DMS 273 (cell line): ENCODE measurements around the gene BEND7.
A peak's percentile ranks its signal among the peaks of the same experiment; 100 is the strongest.
"Not testable (repeated sequence)": the region's sequence is repeated elsewhere in the genome, so short reads cannot be mapped to it uniquely, and the experiment has no call there.

Source experiments
- DNase-seq: peaks from one replicate; lab custom pipeline; 2025; ENCODE audit not compliant: unreplicated experiment; lab: John Stamatoyannopoulos, UW

BEND7 gene, protein sequence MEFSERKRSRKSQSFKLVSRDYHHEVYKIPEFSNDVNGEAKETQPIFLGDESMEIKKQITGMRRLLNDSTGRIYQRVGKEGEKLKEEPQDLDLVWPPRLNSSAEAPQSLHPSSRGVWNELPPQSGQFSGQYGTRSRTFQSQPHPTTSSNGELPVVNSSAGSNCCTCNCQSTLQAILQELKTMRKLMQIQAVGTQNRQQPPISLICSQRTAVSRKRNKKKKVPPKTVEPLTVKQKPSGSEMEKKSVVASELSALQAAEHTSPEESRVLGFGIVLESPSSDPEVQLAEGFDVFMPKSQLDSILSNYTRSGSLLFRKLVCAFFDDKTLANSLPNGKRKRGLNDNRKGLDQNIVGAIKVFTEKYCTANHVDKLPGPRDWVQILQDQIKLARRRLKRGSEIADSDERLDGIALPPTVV

DNA sequence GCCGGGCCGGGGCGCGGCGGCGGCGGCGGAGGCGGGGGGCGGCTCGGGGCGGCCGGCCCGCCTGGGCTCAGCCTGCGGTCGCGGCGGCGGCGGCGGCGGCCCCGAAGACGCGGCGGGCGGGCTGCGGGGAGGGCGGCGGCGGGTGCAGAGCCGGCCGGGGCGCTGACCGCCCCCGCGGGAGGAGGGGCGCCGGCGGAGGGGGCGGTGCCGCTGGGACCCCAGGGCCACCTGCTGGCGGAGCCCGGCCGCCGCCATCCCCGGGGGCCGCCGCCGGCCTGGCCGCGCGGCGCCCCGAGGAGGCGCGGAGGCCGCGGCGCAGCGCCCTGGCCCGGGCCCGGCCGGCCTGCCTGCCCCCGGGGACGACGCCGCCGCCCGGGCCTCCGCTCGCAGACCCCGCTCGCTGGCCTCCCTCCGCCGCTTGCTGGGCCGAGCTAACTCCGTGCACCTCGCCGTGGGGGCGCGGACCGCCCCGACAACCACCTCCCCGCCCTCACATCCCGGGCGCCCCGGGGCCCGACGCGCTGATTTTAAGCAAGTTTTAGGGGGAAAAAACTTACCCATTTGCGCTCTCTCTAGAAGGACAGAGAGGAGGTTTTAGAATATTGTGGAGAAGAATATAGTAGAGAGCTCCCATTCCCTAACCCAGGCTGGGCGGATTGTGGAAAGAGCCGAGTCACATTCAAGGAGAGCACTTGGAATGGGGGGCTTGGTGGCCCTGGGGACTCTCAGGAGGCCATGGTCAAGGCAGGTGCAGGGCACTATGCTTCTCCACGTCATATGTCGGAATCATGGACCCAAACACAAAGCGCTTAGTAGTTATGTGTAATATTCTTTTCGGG is at the start of gene BEND7:
TSS of gene BEND7 (minus strand) at position 140 of the 839 bp plus-strand sequence. CDS start 481 bp downstream, outside the sequence.
- peak; percentile 68 for DNase-seq

DNA sequence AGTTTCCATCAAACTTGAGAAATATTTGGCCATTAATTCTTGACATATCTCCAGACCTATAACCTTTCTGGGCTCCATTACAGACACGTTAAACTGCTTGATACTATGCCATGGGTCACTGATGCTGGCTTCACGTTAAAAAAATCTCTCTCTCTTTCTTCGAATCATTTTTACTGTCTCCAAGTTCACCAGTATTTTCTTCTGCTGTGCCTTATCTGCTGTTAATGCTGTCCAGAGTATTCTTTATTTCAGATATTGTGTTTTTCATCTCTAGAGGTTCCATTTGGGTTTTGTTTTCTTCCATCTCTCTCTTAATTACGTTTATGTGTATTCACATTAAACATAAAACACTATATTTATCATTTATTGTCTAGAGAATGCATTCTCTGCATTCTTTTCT is 45.1 kb upstream of the BEND7 start:
- no peak for DNase-seq

DNA sequence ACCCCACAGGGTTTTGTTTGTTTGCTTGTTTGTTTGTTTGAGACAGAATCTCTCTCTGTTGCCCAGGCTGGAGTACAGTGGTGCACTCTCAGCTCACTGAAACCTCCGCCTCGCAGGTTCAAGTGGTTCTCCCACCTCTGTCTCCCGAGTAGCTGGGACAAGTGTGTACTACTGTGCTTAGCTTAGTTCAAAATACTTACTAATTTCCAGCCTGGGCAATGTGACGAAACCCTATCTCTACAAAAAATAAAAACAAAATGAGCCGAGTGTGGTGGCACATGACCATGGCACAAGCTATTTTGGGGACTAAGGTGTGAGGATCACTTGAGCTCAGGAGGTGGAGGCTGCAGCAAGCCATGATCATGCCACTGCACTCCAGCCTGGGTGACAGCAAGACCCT is 42.7 kb upstream of the BEND7 start:
- DNase-seq = no peak

DNA sequence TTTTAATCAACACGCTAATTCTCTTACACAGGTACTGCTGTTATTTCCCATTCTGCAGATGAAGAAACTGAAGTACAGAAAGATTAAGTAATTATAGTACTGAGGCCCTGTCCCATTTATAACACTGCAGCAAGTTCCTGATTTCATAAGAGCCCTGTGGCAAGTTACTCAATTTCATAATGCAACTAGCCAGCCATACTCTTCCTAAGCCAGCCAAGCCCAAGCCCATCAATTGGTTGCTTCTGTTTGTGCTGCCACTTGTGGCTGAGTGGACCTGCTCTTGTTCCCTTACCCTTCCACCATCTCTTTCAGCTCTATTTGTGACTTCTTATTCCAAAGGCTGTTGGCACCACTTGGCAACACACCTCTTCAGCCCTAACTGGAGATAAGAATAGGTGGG is 38.2 kb upstream of the BEND7 start:
- no peak for DNase-seq

DNA sequence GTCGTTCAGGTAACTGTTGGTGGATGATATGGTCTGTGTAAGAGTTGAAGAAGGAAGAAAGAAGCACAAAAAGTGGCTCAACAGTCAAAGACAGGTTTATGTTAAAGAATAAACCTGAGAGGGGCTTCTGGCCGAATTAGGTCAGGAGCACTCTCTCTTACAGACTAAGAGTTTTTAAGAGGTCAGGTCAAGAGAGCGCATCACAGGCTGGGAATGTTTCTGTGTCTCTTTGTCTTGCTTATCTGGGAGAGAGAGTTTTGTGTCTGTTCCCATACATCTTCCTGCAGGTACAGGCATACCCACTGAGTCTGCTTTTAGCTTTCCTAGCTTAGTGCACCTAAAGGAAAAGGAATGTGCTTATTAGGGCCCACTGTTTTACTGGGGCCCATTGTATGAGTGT is 35.8 kb upstream of the BEND7 start:
- no peak for DNase-seq

DNA sequence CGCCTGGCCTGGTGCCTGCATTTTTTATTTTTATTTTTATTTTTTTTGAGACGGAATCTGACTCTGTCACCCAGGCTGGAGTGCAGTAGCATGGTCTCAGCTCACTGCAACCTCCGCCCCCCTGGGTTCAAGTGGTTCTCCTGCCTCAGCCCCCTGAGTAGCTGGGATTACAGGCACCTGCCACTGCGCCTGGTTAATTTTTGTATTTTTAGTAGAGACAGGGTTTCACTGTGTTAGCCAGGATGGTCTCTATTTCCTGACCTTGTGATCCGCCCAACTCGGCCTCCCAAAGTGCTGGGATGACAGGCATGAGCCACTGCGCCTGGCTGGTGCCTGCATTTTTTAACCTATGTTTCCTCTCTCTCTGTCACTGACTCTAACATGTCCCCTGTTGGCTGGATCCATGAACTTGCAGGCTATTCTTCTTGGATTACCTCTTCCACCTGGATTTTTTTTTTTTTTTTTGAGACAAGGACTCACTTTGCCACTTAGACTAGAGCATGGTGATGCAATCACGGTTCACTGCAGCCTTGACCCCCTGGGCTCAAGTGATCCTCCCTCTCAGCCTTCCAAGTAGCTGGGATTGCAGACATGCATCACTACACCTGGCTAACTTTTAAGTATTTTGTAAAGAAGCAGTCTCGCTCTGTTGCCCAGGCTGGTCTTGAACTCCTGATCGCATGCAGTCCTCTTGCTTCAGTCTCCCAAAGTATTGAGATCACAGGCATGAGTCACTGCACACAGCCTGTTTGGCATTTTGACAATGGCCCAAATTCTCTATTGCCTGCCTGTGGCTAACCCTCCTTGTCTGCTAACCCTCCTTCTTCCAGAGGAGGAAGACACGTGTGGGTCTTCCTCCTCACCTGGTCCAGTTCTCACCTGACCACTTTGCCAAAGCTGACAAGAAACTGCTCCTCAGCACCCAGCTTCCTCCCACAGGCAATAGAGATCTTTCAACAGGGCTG is 34.9 kb upstream of the BEND7 start:
- DNase-seq = no peak

DNA sequence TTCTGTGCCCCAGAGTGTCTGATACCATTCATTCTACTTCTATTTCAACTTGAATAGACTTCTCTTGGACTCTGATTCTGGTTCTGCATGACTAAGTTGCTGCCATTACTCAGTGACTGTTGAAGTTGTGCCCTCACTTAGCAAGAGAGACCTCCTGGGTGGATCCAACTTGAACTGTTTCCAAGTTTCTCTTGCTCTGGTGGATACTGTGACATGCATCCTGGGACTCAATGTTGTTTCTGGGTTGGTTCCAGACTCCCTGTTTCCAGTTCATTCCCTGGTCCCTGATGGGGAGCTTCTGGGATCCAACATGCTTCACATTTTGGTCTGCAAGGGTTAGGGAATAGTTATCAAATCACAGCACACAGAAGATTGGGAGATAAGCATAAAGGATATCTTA is 31.8 kb upstream of the BEND7 start:
- peak; percentile 9 for DNase-seq

DNA sequence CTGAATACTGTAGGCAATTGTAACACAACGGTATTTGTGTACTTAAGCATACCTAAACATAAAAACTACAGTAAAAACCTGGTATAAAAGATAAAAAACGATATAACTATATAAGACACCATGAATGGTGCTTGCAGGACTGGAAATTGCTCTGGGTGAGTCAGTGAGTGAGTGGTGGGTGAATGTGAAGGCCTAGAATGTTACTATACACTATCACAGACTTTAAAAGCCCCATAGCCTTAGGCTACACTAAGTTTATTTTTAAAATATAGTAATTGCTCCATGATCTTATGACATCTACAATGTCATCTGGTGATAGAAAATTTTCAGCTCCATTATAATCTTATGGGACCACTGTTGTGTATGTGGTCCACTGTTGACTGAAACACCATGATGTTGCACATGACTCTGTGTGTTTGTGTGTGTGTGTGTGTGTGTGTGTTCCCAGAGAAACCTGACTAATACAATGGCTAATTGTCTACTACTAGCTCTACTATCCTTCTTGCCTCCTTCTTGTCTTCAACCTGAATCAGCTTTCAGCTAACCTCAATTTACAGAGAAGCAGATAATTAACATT is 30.4 kb upstream of the BEND7 start:
- no peak for DNase-seq

DNA sequence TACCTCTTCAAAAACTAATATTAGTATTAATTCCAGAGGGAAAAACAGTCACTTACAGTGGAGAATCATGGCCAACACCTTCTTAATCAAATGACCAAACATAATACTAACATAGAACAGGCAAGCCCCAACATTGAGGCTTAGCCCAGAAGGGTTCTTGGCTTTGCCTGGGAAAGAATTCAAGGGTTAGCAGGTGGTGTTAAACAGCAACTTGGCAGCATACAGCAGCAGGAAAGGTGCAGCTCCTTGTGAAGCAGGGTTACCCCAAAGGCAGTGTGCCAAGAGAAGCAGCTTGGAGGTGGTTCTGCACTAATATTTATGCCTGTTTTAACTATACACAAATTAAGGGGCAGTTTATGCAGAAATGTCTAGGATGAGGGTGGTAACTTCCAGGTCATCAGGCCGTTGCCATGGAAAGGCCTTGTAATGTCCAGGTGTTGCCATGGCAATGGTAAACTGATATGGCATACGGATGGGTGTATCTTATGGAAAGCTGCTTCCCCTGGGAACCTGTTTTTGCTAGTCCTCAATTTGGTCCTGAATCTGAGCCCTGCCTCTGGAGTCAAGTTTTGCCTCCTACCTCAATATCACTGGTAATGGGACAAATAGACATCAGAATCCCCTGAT is 27.2 kb upstream of the BEND7 start:
- DNase-seq = peak; percentile 94

DNA sequence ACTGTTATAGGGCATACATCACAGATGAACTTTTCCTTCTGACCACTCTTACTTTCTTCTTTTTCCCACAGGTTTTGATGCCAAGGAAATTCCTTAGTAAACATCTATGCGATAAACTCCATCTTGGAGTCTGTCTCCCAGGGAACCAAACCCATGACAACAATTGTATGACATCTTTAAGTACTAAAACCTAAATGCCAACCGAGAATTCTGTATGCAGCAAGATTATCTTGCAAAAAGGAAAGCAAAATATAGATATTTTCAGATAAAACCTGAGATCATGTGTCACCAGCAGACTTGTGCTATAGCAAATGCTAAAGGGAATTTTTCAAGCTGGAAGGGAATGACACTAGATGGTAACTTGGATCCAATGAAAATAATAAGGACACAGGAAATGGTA is 22.0 kb upstream of the BEND7 start:
- DNase-seq = no peak

DNA sequence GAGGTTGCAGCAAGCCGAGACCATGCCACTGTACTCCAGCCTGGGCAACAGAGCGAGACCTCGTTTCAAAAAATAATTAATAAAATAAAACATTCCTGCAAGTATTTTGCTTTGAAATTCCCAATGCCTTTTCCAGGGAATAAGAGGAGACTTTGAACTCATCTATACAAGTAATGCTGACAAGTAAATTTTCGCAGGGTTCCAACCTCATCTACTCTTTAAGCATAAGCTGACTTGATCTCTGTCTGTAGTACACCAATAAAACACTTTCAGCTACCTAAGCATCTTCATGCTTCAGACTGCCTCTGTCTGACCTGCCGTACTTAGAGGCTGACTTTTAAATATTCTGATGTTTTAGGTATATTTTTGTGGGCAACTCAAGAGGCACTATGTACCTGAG is 13.7 kb upstream of the BEND7 start:
- no peak for DNase-seq

DNA sequence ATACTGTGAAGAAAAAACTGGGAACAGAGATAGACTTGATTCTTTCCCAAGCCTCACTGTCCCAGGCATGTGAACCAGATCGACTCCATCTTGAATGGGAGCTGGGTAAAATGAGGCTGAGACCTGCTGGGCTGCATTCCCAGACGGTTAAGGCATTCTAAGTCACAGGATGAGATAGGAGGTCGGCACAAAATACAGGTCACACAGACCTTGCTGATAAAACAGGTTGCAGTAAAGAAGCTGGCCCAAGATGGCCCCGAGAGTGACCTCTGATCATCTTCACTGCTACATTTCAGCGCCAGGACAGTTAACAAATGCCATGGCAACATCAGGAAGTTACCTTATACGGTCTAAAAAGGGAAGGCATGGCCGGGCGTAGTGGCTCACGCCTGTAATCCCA is 9.2 kb upstream of the BEND7 start:
- not testable (repeated sequence) for DNase-seq

DNA sequence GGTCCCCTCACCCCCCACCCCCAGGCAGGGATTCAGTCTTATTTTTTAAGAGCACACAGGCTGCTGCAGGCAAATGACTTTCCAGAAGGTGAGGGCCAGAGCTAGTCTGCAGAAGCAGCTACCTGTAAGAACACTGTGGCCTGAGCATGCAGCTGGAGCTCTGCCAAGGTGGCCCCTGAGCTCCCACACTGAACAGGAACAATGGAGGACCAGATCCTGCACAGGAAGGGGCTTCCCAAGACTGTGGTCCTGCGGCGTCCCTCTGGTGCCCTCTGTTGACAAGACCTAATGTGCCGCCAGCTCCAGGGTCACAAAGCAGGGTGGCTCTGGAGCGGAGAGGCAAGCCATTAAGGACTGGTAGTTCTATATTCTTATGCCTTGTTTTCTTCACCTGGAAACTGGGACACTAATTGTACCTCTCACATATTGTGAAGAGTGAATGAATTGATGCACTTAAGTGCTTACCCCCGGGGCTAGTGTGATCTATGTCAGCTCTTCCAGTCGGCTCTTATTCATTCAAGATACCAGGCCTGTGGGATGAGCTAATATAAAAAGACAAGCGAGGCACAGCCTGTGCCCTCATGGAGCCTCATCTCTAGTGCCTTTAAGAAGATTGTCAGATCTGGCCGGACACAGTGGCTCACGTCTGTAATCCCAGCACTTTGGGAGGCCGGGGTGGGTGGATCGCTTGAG is 8.0 kb upstream of the BEND7 start:
- DNase-seq = peak; percentile 73

DNA sequence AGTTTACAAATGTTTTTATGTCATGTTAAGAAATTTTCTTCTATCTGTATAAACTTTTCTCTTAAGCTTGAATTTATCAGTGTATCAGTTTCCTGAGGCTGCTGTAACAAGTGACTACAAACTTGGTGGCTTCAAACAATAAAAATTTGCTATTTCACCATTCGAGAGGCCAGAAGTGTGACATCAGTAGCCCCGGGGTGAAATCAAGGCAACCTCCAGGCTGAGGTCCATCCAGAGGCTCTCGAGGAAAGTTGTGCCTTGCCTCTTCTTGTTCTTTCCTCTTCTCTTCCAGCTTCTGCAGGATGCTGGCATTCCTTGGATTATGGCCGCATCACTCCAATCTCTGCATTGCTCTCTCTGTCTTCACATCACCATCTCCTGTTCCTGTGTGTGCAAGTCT is 6.5 kb upstream of the BEND7 start:
- no peak for DNase-seq

DNA sequence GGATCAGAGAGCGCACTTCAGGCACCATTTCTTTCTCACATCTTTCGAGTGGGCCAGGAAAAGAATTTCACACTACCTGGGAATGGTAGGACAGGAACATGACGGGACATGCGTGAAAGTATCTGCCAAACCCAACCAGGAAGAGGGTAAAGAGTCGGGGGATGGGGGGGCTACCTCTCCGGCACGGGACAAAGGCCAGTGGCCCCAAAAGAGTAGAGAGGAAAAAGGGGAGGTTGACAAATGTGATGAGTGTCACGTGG is 830 bp upstream of the BEND7 start:
- DNase-seq = no peak

DNA sequence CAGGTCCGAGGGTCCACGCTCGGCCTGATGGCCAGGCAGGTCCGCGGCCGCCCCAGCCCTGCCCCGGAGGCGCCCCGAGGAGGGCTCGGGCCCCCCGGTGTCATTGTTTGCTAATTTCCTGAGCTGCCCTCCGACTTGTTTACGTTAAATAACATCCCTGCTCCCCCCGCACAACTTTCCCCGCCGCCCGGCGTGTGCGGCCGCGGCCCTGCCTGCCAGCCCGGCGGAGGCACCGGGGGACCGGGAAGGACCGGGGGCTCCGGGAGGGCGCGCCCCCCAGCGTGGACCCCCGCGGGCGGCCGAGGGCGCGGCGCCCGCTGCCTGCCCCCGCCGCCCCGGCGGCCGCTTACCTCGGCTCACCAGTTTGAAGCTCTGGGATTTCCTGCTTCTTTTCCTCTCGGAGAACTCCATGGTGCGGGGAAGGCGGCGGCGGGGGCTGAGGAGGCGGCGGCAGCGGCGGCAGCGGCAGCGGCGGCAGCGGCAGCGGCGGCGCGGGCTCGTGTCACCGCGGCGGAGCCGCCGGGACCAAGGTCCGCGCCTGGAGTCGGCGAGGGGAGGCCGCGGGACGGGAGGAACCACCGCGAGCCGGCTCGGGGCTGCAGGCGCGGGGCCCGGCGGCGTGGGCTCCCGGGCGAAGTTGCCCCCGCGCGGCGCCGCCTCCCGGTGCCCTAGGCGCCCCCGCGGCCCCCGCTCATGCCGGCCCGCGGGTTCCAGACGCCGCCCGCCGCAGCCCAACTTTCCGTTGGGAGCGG is 515 bp downstream of the BEND7 start:
- peak; percentile 62 for DNase-seq

DNA sequence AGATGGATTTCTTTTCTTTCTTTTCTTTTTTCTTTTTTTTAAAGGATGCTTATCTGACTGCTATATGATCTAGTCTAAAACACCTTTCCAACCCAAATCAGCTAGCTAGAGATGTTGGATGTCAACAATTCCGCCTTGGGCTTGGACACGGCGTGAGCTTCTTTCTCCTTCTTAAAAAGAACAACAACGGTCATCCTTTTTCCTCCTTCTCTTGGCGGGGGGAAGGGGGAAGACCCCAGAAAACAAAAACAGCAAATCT is 1.0 kb downstream of the BEND7 start:
- no peak for DNase-seq

DNA sequence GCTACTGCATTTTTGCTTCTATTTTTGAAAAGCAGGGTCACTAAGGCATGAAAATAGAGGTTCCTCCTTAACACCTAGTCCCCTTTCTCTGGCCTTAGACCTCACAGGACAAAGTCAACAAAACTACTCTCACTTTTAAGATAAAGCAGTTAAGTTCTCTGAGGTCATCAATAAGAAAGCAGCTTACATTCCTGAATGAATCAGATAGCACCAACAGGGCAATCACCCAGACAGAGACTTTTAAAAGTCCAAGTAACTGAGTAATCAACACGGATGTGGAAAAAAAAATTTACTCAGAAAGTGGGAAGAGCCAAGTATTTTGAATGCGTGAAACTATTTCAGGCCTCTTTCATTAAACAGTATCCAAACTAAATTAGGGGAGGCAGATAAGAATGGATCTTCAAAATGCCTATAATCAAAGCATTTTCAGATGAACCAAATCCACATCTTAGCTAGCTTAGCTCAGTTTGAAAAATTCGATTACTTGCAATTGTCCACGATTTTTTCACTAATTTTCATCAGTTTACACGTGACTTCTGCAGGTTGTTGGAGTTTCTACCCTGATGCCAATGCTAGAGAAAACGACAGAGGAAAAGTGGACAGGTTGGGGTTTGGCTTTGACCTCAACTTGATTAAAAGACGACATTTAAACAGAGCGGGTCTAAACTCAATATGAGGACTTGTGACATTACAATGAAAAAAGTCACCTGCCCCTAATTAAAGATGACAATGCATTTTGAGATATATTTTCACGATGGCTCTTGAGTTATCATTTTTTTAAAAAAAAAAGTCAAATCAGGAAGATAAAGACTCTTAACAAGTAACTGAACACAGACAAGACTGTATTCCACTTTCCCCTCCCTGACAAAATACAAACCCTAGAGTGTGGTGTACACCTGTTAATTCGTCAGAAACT is 1.6 kb downstream of the BEND7 start:
- DNase-seq = no peak

DNA sequence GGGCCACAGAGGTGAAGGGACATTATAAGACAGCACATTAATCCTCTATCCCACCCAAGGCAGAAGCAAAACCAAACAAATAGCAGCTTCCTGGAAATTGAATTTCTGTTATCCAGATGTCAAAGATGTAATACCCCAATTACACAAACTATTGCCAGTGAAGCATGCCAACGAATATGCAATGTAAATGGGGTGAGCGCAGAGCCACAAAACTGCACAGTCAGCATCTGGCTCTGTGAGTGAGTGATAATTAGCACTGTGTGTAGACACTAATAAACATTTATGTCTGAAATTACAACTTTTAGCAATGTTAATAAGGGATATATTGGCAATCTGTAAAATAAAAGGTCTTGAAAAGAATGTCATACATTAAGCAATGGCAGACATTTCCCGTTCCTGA is 3.2 kb downstream of the BEND7 start:
- peak; percentile 23 for DNase-seq
